HG03159 (cell line): ENCODE results near the gene MADD.
"Not testable (repeated sequence)": the region's sequence is repeated elsewhere in the genome, so short reads cannot be mapped to it uniquely, and the experiment has no call there.

Experiments
- ATAC-seq: cut with Tn5 transposase; IDR thresholded peaks from one replicate; pipeline ENCODE4 v1.9.1; 2021; ENCODE audit warnings: mild to moderate bottlenecking, moderate library complexity; ENCODE audit not compliant: unreplicated experiment

MADD gene

GRCh38 chr11:47317064-47317828 is 47.3 kb downstream of the MADD start:
- ATAC-seq: peak; percentile 52

GRCh38 chr11:47318166-47318565 is 48.2 kb downstream of the MADD start:
- ATAC-seq: no peak

GRCh38 chr11:47324520-47324919 is 54.6 kb downstream of the MADD start:
- ATAC-seq: no peak

GRCh38 chr11:47325271-47326041 is 55.5 kb downstream of the MADD start:
- no peak for ATAC-seq

- ATAC-seq: no peak
These were observed 56.3 kb downstream of the MADD start for GRCh38 chr11:47326198-47326597.

- ATAC-seq: no peak
These were observed 57.1 kb downstream of the MADD start for GRCh38 chr11:47327025-47327424.

GRCh38 chr11:47327949-47328348 is 58.0 kb downstream of the MADD start:
- ATAC-seq: no peak

GRCh38 chr11:47328449-47329390 is 58.8 kb downstream of the MADD start:
- ATAC-seq: peak; percentile 55

GRCh38 chr11:47329431-47329986 is 59.6 kb downstream of the MADD start:
- ATAC-seq: no peak

- no peak for ATAC-seq
These were observed 60.3 kb downstream of the MADD start for GRCh38 chr11:47329987-47330931.

GRCh38 chr11:47331454-47332302 is 61.7 kb downstream of the MADD start:
- ATAC-seq: no peak

- ATAC-seq: no peak
These were observed 62.4 kb downstream of the MADD start for GRCh38 chr11:47332303-47332711.

GRCh38 chr11:47332791-47333525 is 63.0 kb downstream of the MADD start:
- ATAC-seq: no peak

GRCh38 chr11:47333526-47333845 is 63.6 kb downstream of the MADD start:
- no peak for ATAC-seq

GRCh38 chr11:47333886-47334443 is 64.0 kb downstream of the MADD start:
- ATAC-seq: no peak

- ATAC-seq: not testable (repeated sequence)
These were observed 64.9 kb downstream of the MADD start for GRCh38 chr11:47334699-47335411.

GRCh38 chr11:47335733-47336132 is 65.8 kb downstream of the MADD start:
- ATAC-seq: no peak
